ENCODE measurements around the gene QSER1. TPM values are rescaled to one million over a fixed set of nuclear protein-coding genes. Genes with fewer than 3 reads are reported as not detected.

The QSER1 gene
- total and polyA plus RNA-seq, 9 of the 15 experiments (the other 6 are each of a cell fraction or from before 2014, with no cell fraction given) = 5.8 to 33.6 (median 22.3) TPM

GRCh38 chr11:32870676-32871075, 21.9 kb upstream of the QSER1 start (continued):
- TF ChIP-seq SMARCC2 (IDR thresholded peaks at IDR 0.05; ENCODE audit: low read depth) = no peak

GRCh38 chr11:32874132-32874531, 18.5 kb upstream of the QSER1 start:
- DNase-seq (ENCODE audit: extremely low read depth in 1 of 4, low spot score in 3 of 4) (no peak), FAIRE-seq (no peak), ATAC-seq (no peak)
- H2AFZ ChIP-seq (ENCODE audit: low read depth, low read length) = no peak overlapping the region
- POLR2A ChIA-PET = interaction anchor here (0.5 kb wide), 1 partner anchor 25 kb away, joined by 3 read pairs; no protein-coding TSS in a partner anchor
- H3K9ac ChIP-seq (ENCODE audit: insufficient read depth in 1 of 2, low read depth in 2 of 2, low read length in 2 of 2) = no peak overlapping the region
- no peaks in the 10 kb centered on the region for H3K79me2 ChIP-seq (ENCODE audit: control insufficient read depth, insufficient read depth, low read length)
- H3K9me3 ChIP-seq (replicated peaks; ENCODE audit: control insufficient read depth, insufficient read depth, low read depth, low read length) = no peaks in the 10 kb centered on the region
- H3K4me3 ChIP-seq = no peak overlapping the region
- H3K9me1 ChIP-seq (ENCODE audit: control insufficient read depth, insufficient read depth, low read length) = no peaks in the 10 kb centered on the region
- no peaks in the 10 kb centered on the region for H3K36me3 ChIP-seq (ENCODE audit: control insufficient read depth, insufficient read depth, low read length)
- no peak overlapping the region for H3K4me2 ChIP-seq (ENCODE audit: insufficient read depth, low read length)
- CTCF ChIA-PET (ENCODE audit: low intra/inter-chr PET ratio) = no interaction called here
- H4K20me1 ChIP-seq (replicated peaks; ENCODE audit: control insufficient read depth, insufficient read depth, low read length) = no peaks in the 10 kb centered on the region
- H3K4me1 ChIP-seq (replicated peaks in 1 of 2; ENCODE audit: control insufficient read depth in 2 of 2, insufficient read depth in 2 of 2, low read length in 2 of 2) = no peaks in the 10 kb centered on the region
- no peak overlapping the region for H3K27ac ChIP-seq (ENCODE audit: extremely low read depth, low read depth, low read length)
- intact Hi-C loops (cut with micrococcal nuclease) (no loop called here), in situ Hi-C loops (cut with MboI) (no loop called here)
- H3K27me3 ChIP-seq (ENCODE audit: control insufficient read depth in 2 of 2, insufficient read depth in 2 of 2, low read length in 2 of 2) = peaks cover 7 to 13% of the 10 kb centered on the region in 2 experiments; a peak in 4 of 5 replicates
- BruUV-seq (replicated peaks) = no TSS peak
- no peak for TF ChIP-seq ZNF395 (CRISPR knock-in tag; IDR thresholded peaks at IDR 0.05)
- no peak for TF ChIP-seq PCBP2 (IDR thresholded peaks at IDR 0.05; ENCODE audit: low read depth, low read length, poor library complexity, severe bottlenecking)
- no peak for TF ChIP-seq TARDBP (IDR thresholded peaks at IDR 0.05)
- no peak for TF ChIP-seq SRSF3 (IDR thresholded peaks at IDR 0.05; ENCODE audit: insufficient read depth, low read length)
- TF ChIP-seq MAFF (IDR thresholded peaks at IDR 0.05; ENCODE audit: low read length) = no peak
- no peak for TF ChIP-seq ZNF778 (CRISPR knock-in tag; IDR thresholded peaks at IDR 0.05)
- TF ChIP-seq, protein P1, sequence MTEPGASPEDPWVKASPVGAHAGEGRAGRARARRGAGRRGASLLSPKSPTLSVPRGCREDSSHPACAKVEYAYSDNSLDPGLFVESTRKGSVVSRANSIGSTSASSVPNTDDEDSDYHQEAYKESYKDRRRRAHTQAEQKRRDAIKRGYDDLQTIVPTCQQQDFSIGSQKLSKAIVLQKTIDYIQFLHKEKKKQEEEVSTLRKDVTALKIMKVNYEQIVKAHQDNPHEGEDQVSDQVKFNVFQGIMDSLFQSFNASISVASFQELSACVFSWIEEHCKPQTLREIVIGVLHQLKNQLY (CRISPR knock-in tag; conservative IDR thresholded peaks at IDR 0.05) = no peak
- TF ChIP-seq ZNF609 (CRISPR knock-in tag; IDR thresholded peaks at IDR 0.05; ENCODE audit: borderline replicate concordance) = no peak
- no peak for TF ChIP-seq KLF1 (tag; IDR thresholded peaks at IDR 0.05)
- no peak for TF ChIP-seq CHCHD3 (CRISPR knock-in tag; IDR thresholded peaks at IDR 0.05)
- no peak for TF ChIP-seq FUS (optimal IDR thresholded peaks at IDR 0.05; ENCODE audit: low read depth, low read length)
- no peak for TF ChIP-seq TFE3 (CRISPR knock-in tag; IDR thresholded peaks at IDR 0.05)
- no peak for TF ChIP-seq SETDB1 (IDR thresholded peaks at IDR 0.05; ENCODE audit: low read length)
